Occipital lobe (tissue), 3 donors: ENCODE data around the gene HDHD2. TPM values are rescaled to one million over a fixed set of nuclear protein-coding genes. Genes with fewer than 3 reads are reported as not detected.

Experiments
- DNase-seq: peaks from one replicate; lab custom pipeline; 2025; lab: John Stamatoyannopoulos, UW
- small RNA-seq: library from RNA; depleted of rRNA; stranded (forward); fragments of <200 nt; gene quantifications from one replicate; pipeline ENCODE3, GENCODE V24; 2014
- total RNA-seq: library from RNA; depleted of rRNA; stranded (reverse); fragments of >200 nt; gene quantifications from one replicate; pipeline ENCODE4 v1.2.3, GENCODE V29; 2014

HDHD2 gene
- total RNA-seq, 1 donor from 2014 or later = 30.3 TPM

DNA sequence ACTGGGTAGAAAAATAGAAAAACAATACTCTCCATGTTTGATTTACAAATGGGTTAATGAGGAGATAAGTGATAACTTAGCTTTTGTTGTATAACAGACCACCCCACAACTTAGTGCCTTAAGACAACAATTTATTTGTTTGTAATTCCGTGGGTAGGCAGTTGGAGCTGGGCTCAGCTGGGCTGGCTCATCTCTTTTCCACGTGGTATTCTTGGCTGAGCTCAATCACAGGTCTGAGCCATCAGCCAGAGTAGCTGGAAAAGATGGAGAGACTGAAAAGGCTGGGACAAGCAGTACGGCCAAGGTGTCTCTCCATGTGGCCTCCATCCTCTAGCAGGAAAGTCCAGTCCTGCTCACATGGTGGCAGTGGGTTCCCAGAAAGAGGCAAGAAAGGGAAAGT, 82.7 kb downstream of the HDHD2 start:
- no peak for DNase-seq

DNA sequence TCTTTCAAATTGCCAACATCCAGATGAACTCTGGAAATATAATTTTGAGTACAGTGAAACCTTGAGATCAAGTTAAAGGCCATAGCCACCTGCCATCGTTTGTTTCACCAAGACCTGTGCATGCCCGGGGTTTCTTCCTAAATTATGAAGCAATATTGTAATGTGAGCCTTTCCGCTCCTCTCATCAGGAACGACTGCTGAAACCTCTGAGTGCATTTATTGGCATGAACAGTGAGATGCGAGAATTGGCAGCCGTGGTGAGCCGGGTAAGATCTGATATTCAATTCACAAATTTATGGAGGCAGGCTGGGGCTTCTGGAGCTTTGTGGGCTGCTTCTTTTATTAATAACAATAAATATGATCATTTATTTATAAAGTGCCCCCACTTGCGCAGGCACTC, 87.2 kb downstream of the HDHD2 start:
- DNase-seq = no peak

DNA sequence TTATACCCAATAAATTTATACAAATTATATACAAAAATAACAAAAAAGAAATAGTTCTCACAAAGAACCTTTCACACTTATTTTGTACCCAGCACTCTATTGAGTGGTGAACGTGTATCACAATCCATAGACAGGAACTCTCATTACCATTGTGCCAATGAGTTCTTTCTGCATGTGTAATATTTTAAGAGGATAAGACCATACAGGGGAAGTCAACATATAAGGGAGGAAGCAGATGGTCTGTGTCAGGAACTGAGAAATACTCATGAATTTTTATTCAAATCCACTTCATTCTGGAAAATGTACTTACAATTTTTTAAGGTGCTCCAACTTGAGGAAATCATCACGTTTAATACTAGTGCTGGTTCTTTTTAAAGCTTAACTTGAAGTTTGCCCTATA, 87.8 kb downstream of the HDHD2 start:
- no peak for DNase-seq

Small RNAs within 50 kb of the gene (small RNA-seq; reads per million reads assigned to genes)
- gene AC012254.4 = not detected

Other genes starting within 250 kb of the HDHD2 start
- 72.7 TPM for gene PIAS2, start 233.0 kb downstream of the HDHD2 start, total RNA-seq
- gene KATNAL2, start 232.9 kb downstream of the HDHD2 start, total RNA-seq = 2.0 TPM
- not detected for gene ELOA2, start 114.9 kb downstream of the HDHD2 start, total RNA-seq
- 22.1 TPM for gene IER3IP1, start 25.9 kb upstream of the HDHD2 start, total RNA-seq
- gene SKOR2, start 101.2 kb upstream of the HDHD2 start, total RNA-seq = not detected